Measurements from ENCODE around the gene SLC12A7.

Gene SLC12A7

GRCh38 chr5:1089621-1090040 is 22.2 kb downstream of the SLC12A7 start:
- H3K9me3 Mint-ChIP-seq: no peaks in the 10 kb centered on the region
- DNase-seq: no peak
- no peak overlapping the region for H3K4me3 Mint-ChIP-seq
- peaks cover 6% of the 10 kb centered on the region for H3K36me3 Mint-ChIP-seq (ENCODE audit: low read depth)
- H3K27ac Mint-ChIP-seq: peak overlapping the region; percentile 88
- TF ChIP-seq CTCF (IDR thresholded peaks at IDR 0.05): no peak
- peaks cover 38% of the 10 kb centered on the region for H3K4me1 Mint-ChIP-seq
- peaks cover 3% of the 10 kb centered on the region for H3K27me3 Mint-ChIP-seq (ENCODE audit: low read depth, poor library complexity)

- Mint-ChIP-seq H3K36me3 (ENCODE audit: low read depth) (peaks cover 6% of the 10 kb centered on the region), H3K27me3 (ENCODE audit: low read depth, poor library complexity) (peaks cover 3% of the 10 kb centered on the region), H3K4me1 (peaks cover 33% of the 10 kb centered on the region), H3K4me3 (no peak overlapping the region), H3K27ac (peak overlapping the region; percentile 86), H3K9me3 (no peaks in the 10 kb centered on the region)
- no peak for DNase-seq
- no peak for TF ChIP-seq CTCF (IDR thresholded peaks at IDR 0.05)
These were observed 22.7 kb downstream of the SLC12A7 start for GRCh38 chr5:1089146-1089545.

- Mint-ChIP-seq H3K27ac (no peak overlapping the region), H3K4me1 (peaks cover 31% of the 10 kb centered on the region), H3K9me3 (no peaks in the 10 kb centered on the region), H3K27me3 (ENCODE audit: low read depth, poor library complexity) (peaks cover 3% of the 10 kb centered on the region), H3K36me3 (ENCODE audit: low read depth) (peaks cover 4% of the 10 kb centered on the region), H3K4me3 (no peak overlapping the region)
- DNase-seq: no peak
- TF ChIP-seq CTCF (IDR thresholded peaks at IDR 0.05): no peak
These were observed 23.1 kb downstream of the SLC12A7 start for GRCh38 chr5:1088726-1089125.

- Mint-ChIP-seq H3K4me1 (peaks cover 29% of the 10 kb centered on the region), H3K27me3 (ENCODE audit: low read depth, poor library complexity) (peaks cover 3% of the 10 kb centered on the region), H3K27ac (no peak overlapping the region), H3K36me3 (ENCODE audit: low read depth) (peaks cover 4% of the 10 kb centered on the region), H3K4me3 (no peak overlapping the region), H3K9me3 (no peaks in the 10 kb centered on the region)
- DNase-seq: no peak
- no peak for TF ChIP-seq CTCF (IDR thresholded peaks at IDR 0.05)
These were observed 23.8 kb downstream of the SLC12A7 start for GRCh38 chr5:1088031-1088430.

- no peaks in the 10 kb centered on the region for H3K9me3 Mint-ChIP-seq
- H3K27ac Mint-ChIP-seq: no peak overlapping the region
- peaks cover 23% of the 10 kb centered on the region for H3K4me1 Mint-ChIP-seq
- peaks cover 4% of the 10 kb centered on the region for H3K36me3 Mint-ChIP-seq (ENCODE audit: low read depth)
- H3K27me3 Mint-ChIP-seq (ENCODE audit: low read depth, poor library complexity): peaks cover 3% of the 10 kb centered on the region
- DNase-seq: no peak
- no peak for TF ChIP-seq CTCF (IDR thresholded peaks at IDR 0.05)
- no peak overlapping the region for H3K4me3 Mint-ChIP-seq
These were observed 24.4 kb downstream of the SLC12A7 start for GRCh38 chr5:1087428-1087827.

- peaks cover 3% of the 10 kb centered on the region for H3K27me3 Mint-ChIP-seq (ENCODE audit: low read depth, poor library complexity)
- no peaks in the 10 kb centered on the region for H3K9me3 Mint-ChIP-seq
- no peak overlapping the region for H3K27ac Mint-ChIP-seq
- peaks cover 4% of the 10 kb centered on the region for H3K36me3 Mint-ChIP-seq (ENCODE audit: low read depth)
- H3K4me3 Mint-ChIP-seq: no peak overlapping the region
- no peak for TF ChIP-seq CTCF (IDR thresholded peaks at IDR 0.05)
- DNase-seq: no peak
- peaks cover 17% of the 10 kb centered on the region for H3K4me1 Mint-ChIP-seq
These were observed 25.0 kb downstream of the SLC12A7 start for GRCh38 chr5:1086871-1087270.
